Natural killer cell treated with Interleukin-12 subunit alpha and Interleukin-12 subunit beta and Interleukin-15 and Interleukin-18, amount 100 ng/mL, for 72 hours (primary cell): Measurements from ENCODE around the gene SPHK2. TPM values are rescaled to one million over a fixed set of nuclear protein-coding genes. Genes with fewer than 3 reads are reported as not detected.

Experiments used
- ATAC-seq, 2 donors: fragments of 150-1000 bp; cut with Tn5 transposase in 1 of 2; sonication (Bioruptor Pico), chemical (Tn5 transposase) in 1 of 2; 2 replicates each; pipeline ENCODE4 v1.10.0; 2021
- DNase-seq: peaks from one replicate; pipeline ENCODE4 v3.0.0; 2022; ENCODE audit warnings: low spot score
- H3K27ac Mint-ChIP-seq, 2 donors: 1 replicate in 1 of 2; 2 replicates in 1 of 2; pipeline ENCODE4 v1.8.0; 2022; ENCODE audit warnings: mixed read lengths in 2 of 2, mild to moderate bottlenecking in 1 of 2, moderate library complexity in 1 of 2
- H3K27me3 Mint-ChIP-seq, 2 donors: 1 replicate in 1 of 2; 2 replicates in 1 of 2; pipeline ENCODE4 v1.8.0; 2022; ENCODE audit warnings: mixed read lengths in 2 of 2
- H3K36me3 Mint-ChIP-seq: one replicate; pipeline ENCODE4 v1.8.0; 2022; ENCODE audit warnings: mixed read lengths
- H3K4me1 Mint-ChIP-seq, 2 donors: 1 replicate in 1 of 2; 2 replicates in 1 of 2; pipeline ENCODE4 v1.8.0; 2022; ENCODE audit warnings: low read depth in 2 of 2, mixed read lengths in 2 of 2, mild to moderate bottlenecking in 1 of 2
- H3K4me3 Mint-ChIP-seq: one replicate; pipeline ENCODE4 v1.8.0; 2022; ENCODE audit warnings: mixed read lengths
- H3K9me3 Mint-ChIP-seq: 2 replicates; pipeline ENCODE4 v1.8.0; 2022; ENCODE audit warnings: mixed read lengths
- total RNA-seq, 2 donors: library from RNA; stranded (reverse); gene quantifications; one replicate each; pipeline ENCODE4 v1.2.3, GENCODE V29; 2022

The SPHK2 gene
- total RNA-seq, 2 donors from 2014 or later: 37.9 to 71.4 TPM

GRCh38 chr19:48634036-48634342, 14.7 kb downstream of the SPHK2 start:
- peak overlapping the region; percentile 62 to 64 for H3K27ac Mint-ChIP-seq

GRCh38 chr19:48634424-48635262, 15.3 kb downstream of the SPHK2 start:
- Mint-ChIP-seq H3K4me3 (peak overlapping the region; percentile 75), H3K27me3 (no peaks in the 10 kb centered on the region), H3K9me3 (peaks cover 5% of the 10 kb centered on the region), H3K27ac (peak overlapping the region; percentile 62 to 64), H3K4me1 (peaks cover 35 to 42% of the 10 kb centered on the region in 2 donors), H3K36me3 (no peaks in the 10 kb centered on the region)
- DNase-seq (peak; percentile 91), ATAC-seq (peak; percentile 24 to 40)

More at GRCh38 chr19:48634036-48634342, 14.7 kb downstream of the SPHK2 start:
- Mint-ChIP-seq H3K9me3 (peaks cover 5% of the 10 kb centered on the region), H3K4me3 (peak overlapping the region; percentile 75), H3K27me3 (no peaks in the 10 kb centered on the region), H3K4me1 (peaks cover 35 to 38% of the 10 kb centered on the region in 2 donors), H3K36me3 (no peaks in the 10 kb centered on the region)
- ATAC-seq (no peak), DNase-seq (no peak)

- DNase-seq: peak; percentile 84
- Mint-ChIP-seq H3K4me1 (peaks cover 35 to 42% of the 10 kb centered on the region in 2 donors), H3K4me3 (peak overlapping the region; percentile 81), H3K9me3 (peaks cover 5% of the 10 kb centered on the region), H3K27me3 (no peaks in the 10 kb centered on the region), H3K36me3 (no peaks in the 10 kb centered on the region), H3K27ac (peak overlapping the region; percentile 71 to 83)
- ATAC-seq: peak; percentile 40 to 62
Observed at GRCh38 chr19:48635263-48635965, 16.1 kb downstream of the SPHK2 start.

GRCh38 chr19:48635966-48636858, 16.9 kb downstream of the SPHK2 start:
- DNase-seq: no peak
- Mint-ChIP-seq H3K4me3 (peak overlapping the region; percentile 81), H3K36me3 (no peaks in the 10 kb centered on the region), H3K27ac (peak overlapping the region; percentile 71 to 83), H3K27me3 (no peaks in the 10 kb centered on the region), H3K9me3 (peaks cover 5% of the 10 kb centered on the region), H3K4me1 (peaks cover 35 to 42% of the 10 kb centered on the region in 2 donors)
- ATAC-seq: no peak

- Mint-ChIP-seq H3K27me3 (no peaks in the 10 kb centered on the region), H3K4me1 (peaks cover 35 to 42% of the 10 kb centered on the region in 2 donors)
- DNase-seq: no peak
Observed at GRCh38 chr19:48636859-48637448, 17.6 kb downstream of the SPHK2 start, which contains the start of gene DBP. TSS of gene DBP (minus strand) at chr19:48637379. CDS start at chr19:48636994, 385 bp downstream.

GRCh38 chr19:48637449-48637947, 18.2 kb downstream of the SPHK2 start:
- Mint-ChIP-seq H3K9me3 (peaks cover 5% of the 10 kb centered on the region), H3K36me3 (no peaks in the 10 kb centered on the region), H3K4me3 (peak overlapping the region; percentile 81), H3K27me3 (no peaks in the 10 kb centered on the region), H3K4me1 (peaks cover 35 to 39% of the 10 kb centered on the region in 2 donors), H3K27ac (peak overlapping the region; percentile 94 to 99)
- peak; percentile 86 to 90 for ATAC-seq
- DNase-seq: peak; percentile 99

More at GRCh38 chr19:48636859-48637448, 17.6 kb downstream of the SPHK2 start, which contains the start of gene DBP:
- no peaks in the 10 kb centered on the region for H3K36me3 Mint-ChIP-seq
- ATAC-seq: no peak
- peaks cover 5% of the 10 kb centered on the region for H3K9me3 Mint-ChIP-seq
- peak within 1 kb of the TSS; percentile 81 for H3K4me3 Mint-ChIP-seq
- H3K27ac Mint-ChIP-seq: peak within 1 kb of the TSS; percentile 94 to 99

GRCh38 chr19:48637948-48638830, 18.9 kb downstream of the SPHK2 start:
- Mint-ChIP-seq H3K4me1 (peaks cover 35 to 38% of the 10 kb centered on the region in 2 donors), H3K27me3 (no peaks in the 10 kb centered on the region), H3K4me3 (peak overlapping the region; percentile 81), H3K36me3 (no peaks in the 10 kb centered on the region), H3K9me3 (peaks cover 5% of the 10 kb centered on the region), H3K27ac (peak overlapping the region; percentile 94 to 99)
- peak; percentile 57 to 64 for ATAC-seq
- peak; percentile 87 for DNase-seq

- H3K4me1 Mint-ChIP-seq: peaks cover 35 to 36% of the 10 kb centered on the region in 2 donors
- H3K4me3 Mint-ChIP-seq: peak overlapping the region; percentile 81
- no peaks in the 10 kb centered on the region for H3K36me3 Mint-ChIP-seq
- DNase-seq (no peak), ATAC-seq (no peak)
- peaks cover 5% of the 10 kb centered on the region for H3K9me3 Mint-ChIP-seq
- no peaks in the 10 kb centered on the region for H3K27me3 Mint-ChIP-seq
- peak overlapping the region; percentile 94 to 99 for H3K27ac Mint-ChIP-seq
Observed at GRCh38 chr19:48638831-48639381, 19.6 kb downstream of the SPHK2 start.

DNA sequence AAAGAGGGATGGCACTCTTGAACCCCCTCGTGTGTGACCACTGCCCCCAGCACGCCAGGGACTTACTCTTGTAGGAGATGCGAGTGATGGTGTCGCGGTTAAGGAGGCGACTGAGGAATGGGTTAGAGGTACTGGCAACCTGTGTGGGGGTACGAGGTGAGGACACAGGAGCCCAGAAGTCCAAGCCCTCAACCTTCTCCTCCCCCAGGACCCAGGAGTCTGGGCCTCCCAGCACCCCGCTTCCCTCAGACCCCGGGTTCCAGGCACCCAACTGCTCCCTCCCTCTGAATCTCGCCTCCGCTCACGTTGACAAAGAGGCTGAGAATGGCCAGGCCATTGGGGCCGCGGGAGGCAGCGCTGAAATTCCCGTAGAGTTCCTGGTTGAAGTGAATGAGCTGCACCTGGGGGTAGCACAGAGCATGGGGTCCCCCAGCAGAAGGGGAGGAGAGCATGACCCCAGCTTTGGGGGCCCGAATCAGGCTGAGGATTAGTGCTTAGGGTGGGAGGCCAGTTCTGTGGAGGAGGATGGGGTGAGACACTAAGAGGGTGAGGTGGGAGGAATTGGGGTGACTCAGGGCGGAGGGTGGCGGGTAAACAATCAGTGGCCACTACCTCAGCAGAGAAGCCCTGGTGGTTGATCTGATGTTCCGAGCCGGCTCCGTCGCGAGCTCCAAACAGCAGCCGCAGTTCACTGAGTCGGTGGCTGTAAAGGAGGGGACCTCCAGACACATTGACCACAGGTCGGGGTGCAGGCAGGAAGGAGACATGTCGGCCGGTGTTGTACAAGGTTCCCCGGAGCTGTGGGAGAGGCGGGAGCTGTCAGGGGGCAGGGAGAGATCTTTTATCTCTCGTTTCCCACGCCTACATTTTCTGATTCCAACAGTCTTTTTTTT, 20.4 kb downstream of the SPHK2 start:
- Mint-ChIP-seq H3K27ac (peak overlapping the region; percentile 94 to 99), H3K4me3 (peak overlapping the region; percentile 6), H3K9me3 (peaks cover 5% of the 10 kb centered on the region), H3K36me3 (no peaks in the 10 kb centered on the region), H3K27me3 (no peaks in the 10 kb centered on the region), H3K4me1 (peaks cover 27 to 30% of the 10 kb centered on the region in 2 donors)
- no peak for ATAC-seq
- DNase-seq: no peak

DNA sequence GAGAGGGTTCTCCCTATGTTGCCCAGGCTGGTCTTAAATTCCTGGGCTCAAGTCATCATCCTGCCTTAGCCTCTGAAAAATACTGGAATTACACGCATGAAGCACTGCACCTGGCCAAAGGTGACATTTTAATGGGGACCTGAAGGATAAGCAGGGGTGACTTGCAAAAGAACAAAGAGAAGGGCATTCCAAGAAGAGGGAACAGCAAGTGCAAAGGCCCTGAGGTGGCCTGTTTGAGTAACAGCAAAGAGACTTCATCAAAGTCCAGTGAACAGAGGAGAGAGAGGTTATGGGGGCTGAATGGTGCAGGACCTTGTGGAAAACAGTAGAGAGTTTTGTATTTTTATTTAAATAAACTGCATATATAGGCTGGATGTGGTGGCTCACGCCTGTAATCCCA, 22.5 kb downstream of the SPHK2 start:
- H3K9me3 Mint-ChIP-seq: peaks cover 5% of the 10 kb centered on the region
- no peaks in the 10 kb centered on the region for H3K27me3 Mint-ChIP-seq
- H3K4me1 Mint-ChIP-seq: peaks cover 35 to 37% of the 10 kb centered on the region in 2 donors
- no peak overlapping the region for H3K4me3 Mint-ChIP-seq
- no peak overlapping the region for H3K27ac Mint-ChIP-seq
- ATAC-seq (no peak), DNase-seq (no peak)
- no peaks in the 10 kb centered on the region for H3K36me3 Mint-ChIP-seq

GRCh38 chr19:48642862-48643261, 23.6 kb downstream of the SPHK2 start:
- Mint-ChIP-seq H3K9me3 (peaks cover 5% of the 10 kb centered on the region), H3K27me3 (no peaks in the 10 kb centered on the region), H3K4me3 (no peak overlapping the region), H3K36me3 (no peaks in the 10 kb centered on the region), H3K4me1 (peaks cover 35 to 38% of the 10 kb centered on the region in 2 donors), H3K27ac (no peak overlapping the region)
- DNase-seq (no peak), ATAC-seq (no peak)
